Measurements from ENCODE around the gene PIAS1.

DNA sequence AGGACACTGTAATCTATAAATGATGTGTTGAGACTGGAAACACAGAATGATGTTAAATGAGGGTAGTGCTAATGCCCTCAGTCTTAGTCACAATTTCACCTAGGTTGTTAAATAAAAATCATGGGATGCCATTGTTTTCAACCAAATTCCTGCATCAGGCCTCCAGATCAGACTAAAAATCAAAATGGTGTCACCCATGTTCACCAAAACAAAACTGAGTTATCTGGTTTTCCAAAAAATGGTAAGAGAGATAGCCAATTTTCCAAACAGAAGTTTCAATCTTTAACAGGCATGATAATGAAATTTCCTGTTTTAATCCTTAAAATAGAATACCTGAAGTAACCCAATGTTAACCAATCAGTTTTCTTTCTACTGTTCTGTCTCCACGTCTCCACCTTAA, 2.2 kb upstream of the PIAS1 start:
- TF ChIP-seq, protein P1, sequence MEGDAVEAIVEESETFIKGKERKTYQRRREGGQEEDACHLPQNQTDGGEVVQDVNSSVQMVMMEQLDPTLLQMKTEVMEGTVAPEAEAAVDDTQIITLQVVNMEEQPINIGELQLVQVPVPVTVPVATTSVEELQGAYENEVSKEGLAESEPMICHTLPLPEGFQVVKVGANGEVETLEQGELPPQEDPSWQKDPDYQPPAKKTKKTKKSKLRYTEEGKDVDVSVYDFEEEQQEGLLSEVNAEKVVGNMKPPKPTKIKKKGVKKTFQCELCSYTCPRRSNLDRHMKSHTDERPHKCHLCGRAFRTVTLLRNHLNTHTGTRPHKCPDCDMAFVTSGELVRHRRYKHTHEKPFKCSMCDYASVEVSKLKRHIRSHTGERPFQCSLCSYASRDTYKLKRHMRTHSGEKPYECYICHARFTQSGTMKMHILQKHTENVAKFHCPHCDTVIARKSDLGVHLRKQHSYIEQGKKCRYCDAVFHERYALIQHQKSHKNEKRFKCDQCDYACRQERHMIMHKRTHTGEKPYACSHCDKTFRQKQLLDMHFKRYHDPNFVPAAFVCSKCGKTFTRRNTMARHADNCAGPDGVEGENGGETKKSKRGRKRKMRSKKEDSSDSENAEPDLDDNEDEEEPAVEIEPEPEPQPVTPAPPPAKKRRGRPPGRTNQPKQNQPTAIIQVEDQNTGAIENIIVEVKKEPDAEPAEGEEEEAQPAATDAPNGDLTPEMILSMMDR (IDR thresholded peaks at IDR 0.05): no peak
- TF ChIP-seq SMC3 (IDR thresholded peaks at IDR 0.05): no peak
- no peak for TF ChIP-seq REST (IDR thresholded peaks at IDR 0.05)
- no peak for TF ChIP-seq RNF2 (IDR thresholded peaks at IDR 0.05; ENCODE audit: borderline replicate concordance, low read depth)
- no peak for TF ChIP-seq RCOR1 (IDR thresholded peaks at IDR 0.05; ENCODE audit: low read depth, low read length)
- TF ChIP-seq EP300 (IDR thresholded peaks at IDR 0.05): no peak
- no peak for TF ChIP-seq PHF8 (IDR thresholded peaks at IDR 0.05; ENCODE audit: borderline replicate concordance, low read depth)
- no peak for TF ChIP-seq JUN (IDR thresholded peaks at IDR 0.05)
- no peak for TF ChIP-seq JUNB (IDR thresholded peaks at IDR 0.05)
- TF ChIP-seq CEBPB (IDR thresholded peaks at IDR 0.05): no peak
- TF ChIP-seq POLR2A (IDR thresholded peaks at IDR 0.05; ENCODE audit: low read length): no peak
- TF ChIP-seq, protein P2, sequence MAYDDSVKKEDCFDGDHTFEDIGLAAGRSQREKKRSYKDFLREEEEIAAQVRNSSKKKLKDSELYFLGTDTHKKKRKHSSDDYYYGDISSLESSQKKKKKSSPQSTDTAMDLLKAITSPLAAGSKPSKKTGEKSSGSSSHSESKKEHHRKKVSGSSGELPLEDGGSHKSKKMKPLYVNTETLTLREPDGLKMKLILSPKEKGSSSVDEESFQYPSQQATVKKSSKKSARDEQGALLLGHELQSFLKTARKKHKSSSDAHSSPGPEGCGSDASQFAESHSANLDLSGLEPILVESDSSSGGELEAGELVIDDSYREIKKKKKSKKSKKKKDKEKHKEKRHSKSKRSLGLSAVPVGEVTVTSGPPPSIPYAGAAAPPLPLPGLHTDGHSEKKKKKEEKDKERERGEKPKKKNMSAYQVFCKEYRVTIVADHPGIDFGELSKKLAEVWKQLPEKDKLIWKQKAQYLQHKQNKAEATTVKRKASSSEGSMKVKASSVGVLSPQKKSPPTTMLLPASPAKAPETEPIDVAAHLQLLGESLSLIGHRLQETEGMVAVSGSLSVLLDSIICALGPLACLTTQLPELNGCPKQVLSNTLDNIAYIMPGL (CRISPR knock-in tag; IDR thresholded peaks at IDR 0.05; ENCODE audit: borderline replicate concordance): no peak
- no peak for TF ChIP-seq ELK1 (IDR thresholded peaks at IDR 0.05; ENCODE audit: low read depth, low read length)
